Glomerular visceral epithelial cell (primary cell): ENCODE measurements around the gene TMED9.
"Not testable (repeated sequence)": the region's sequence is repeated elsewhere in the genome, so short reads cannot be mapped to it uniquely, and the experiment has no call there.

ENCODE experiments used
- DNase-seq: peaks from one replicate; pipeline ENCODE4 v3.0.0-alpha.2; 2016; ENCODE audit errors: extremely low spot score

Gene TMED9

GRCh38 chr5:177592010-177592834, at the start of gene TMED9:
TSS of gene TMED9 (plus strand) at chr5:177592203. CDS start at chr5:177592215, 12 bp downstream.
- DNase-seq = peak; percentile 88

GRCh38 chr5:177542816-177543465, 49.1 kb upstream of the TMED9 start:
- no peak for DNase-seq

GRCh38 chr5:177545487-177546257, 46.3 kb upstream of the TMED9 start:
- no peak for DNase-seq

- DNase-seq = peak; percentile 81
Measured at GRCh38 chr5:177546258-177546741, 45.7 kb upstream of the TMED9 start.

- no peak for DNase-seq
Measured at GRCh38 chr5:177547736-177548135, 44.3 kb upstream of the TMED9 start.

GRCh38 chr5:177548495-177548894, 43.5 kb upstream of the TMED9 start:
- DNase-seq = no peak

GRCh38 chr5:177550122-177550521, 41.9 kb upstream of the TMED9 start:
- DNase-seq = no peak

- no peak for DNase-seq
Measured at GRCh38 chr5:177552839-177553455, 39.1 kb upstream of the TMED9 start.

- peak; percentile 32 for DNase-seq
Measured at GRCh38 chr5:177553671-177554429, 38.2 kb upstream of the TMED9 start.

- DNase-seq = peak; percentile 94
Measured at GRCh38 chr5:177554474-177555111, 37.4 kb upstream of the TMED9 start, which contains the start of gene FAM193B. TSS of gene FAM193B (minus strand) at chr5:177554563. CDS start at chr5:177554458, 105 bp downstream.

- DNase-seq = no peak
Measured at GRCh38 chr5:177555228-177555627, 36.8 kb upstream of the TMED9 start.

GRCh38 chr5:177555665-177556064, 36.3 kb upstream of the TMED9 start:
- no peak for DNase-seq

- no peak for DNase-seq
Measured at GRCh38 chr5:177557041-177557647, 34.9 kb upstream of the TMED9 start.

GRCh38 chr5:177557796-177558195, 34.2 kb upstream of the TMED9 start:
- no peak for DNase-seq

GRCh38 chr5:177559446-177559941, 32.5 kb upstream of the TMED9 start:
- DNase-seq = not testable (repeated sequence)

- DNase-seq = no peak
Measured at GRCh38 chr5:177565046-177565445, 27.0 kb upstream of the TMED9 start.

- no peak for DNase-seq
Measured at GRCh38 chr5:177568326-177568725, 23.7 kb upstream of the TMED9 start.

GRCh38 chr5:177569894-177570293, 22.1 kb upstream of the TMED9 start:
- DNase-seq = no peak

GRCh38 chr5:177575488-177575887, 16.5 kb upstream of the TMED9 start:
- DNase-seq = no peak

GRCh38 chr5:177576169-177576568, 15.8 kb upstream of the TMED9 start:
- no peak for DNase-seq
